Pulmonary artery endothelial cell (primary cell): ENCODE data around the gene OR13F1. TPM values are rescaled to one million over a fixed set of nuclear protein-coding genes. Genes with fewer than 3 reads are reported as not detected.
"Not testable (repeated sequence)": the region's sequence is repeated elsewhere in the genome, so short reads cannot be mapped to it uniquely, and the experiment has no call there.

Experiments
- DNase-seq: peaks from one replicate; pipeline ENCODE4 v3.0.0-alpha.2; 2011; ENCODE audit warnings: low read depth, low spot score
- total RNA-seq: library from RNA; depleted of rRNA; stranded (reverse); fragments of >200 nt; gene quantifications from 2 replicates; pipeline ENCODE4 v1.2.3, GENCODE V29; 2014

Gene OR13F1, protein sequence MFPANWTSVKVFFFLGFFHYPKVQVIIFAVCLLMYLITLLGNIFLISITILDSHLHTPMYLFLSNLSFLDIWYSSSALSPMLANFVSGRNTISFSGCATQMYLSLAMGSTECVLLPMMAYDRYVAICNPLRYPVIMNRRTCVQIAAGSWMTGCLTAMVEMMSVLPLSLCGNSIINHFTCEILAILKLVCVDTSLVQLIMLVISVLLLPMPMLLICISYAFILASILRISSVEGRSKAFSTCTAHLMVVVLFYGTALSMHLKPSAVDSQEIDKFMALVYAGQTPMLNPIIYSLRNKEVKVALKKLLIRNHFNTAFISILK
- not detected in 2 replicates for total RNA-seq

DNA sequence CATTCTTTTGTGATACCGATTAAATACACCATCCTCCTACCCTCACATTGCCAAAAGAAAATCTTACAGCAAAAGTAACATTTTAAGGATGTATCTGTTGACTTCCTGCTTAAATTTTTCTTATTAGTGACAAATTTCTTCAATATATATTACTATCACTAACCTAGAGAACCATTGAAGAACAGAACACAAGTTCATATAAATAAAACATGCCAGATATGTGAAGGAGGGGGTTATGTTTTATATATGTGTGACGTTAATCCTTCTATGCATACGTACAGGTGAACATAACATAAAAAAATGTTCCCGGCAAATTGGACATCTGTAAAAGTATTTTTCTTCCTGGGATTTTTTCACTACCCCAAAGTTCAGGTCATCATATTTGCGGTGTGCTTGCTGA, at the start of gene OR13F1:
OR13F1 (plus strand) TSS at position 301 of the 400 bp plus-strand sequence; CDS start at position 301, 0 bp downstream.
- DNase-seq, result no peak

DNA sequence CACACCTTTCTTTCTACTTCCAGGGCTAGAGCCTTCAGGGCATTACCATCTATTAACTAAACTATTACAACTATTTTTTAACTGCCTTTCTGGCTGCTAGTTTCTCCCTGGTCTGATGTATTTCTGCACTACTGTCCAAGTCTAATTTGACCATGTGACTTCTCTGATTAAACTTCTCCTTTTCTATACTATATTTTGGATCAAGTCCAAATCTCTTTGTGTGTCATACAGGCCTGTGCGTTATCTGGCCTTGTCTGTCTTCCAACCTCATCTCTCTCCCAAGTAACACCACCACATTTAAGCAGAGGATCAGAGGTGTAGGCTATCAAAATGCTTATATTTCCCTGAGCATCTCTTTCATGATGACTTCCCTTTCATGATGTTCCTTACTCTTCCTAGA, 47.2 kb upstream of the OR13F1 start:
- no peak for DNase-seq

DNA sequence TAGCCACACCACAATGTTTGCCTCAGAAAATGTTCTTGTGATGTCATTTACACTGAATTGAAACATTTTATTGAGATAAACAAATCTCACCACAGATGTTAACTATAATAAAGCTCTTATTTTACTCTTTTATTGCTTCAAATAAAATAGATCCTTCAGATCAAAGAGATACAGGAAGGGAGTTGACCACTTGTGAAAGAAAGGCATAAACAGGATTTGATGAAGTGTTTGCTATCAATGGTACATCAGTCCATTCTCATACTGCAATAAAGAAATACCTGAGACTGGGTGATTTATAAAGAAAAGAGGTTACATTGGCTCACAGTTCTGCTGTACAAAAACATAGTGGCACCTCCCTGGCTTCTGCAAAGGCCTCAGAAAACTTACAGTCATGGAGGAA, 40.2 kb upstream of the OR13F1 start:
- no peak for DNase-seq

DNA sequence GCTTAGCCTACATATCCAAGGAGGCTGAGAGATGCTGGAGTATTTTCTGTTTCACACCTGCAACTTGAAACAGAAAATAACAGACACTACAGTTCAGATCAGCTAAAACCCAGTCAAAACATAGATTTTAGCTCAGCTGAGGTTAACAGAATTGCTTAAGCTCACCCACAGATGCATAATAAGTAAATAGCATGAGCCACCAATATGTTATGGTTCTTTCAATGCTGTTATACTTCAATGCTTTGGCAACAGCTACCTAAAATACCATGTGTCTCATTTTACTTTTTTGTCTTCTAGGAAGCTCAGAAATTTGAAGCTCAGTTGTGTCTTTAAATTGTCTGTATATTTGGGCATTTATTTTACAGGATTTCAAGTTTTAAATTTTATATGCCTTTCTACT, 35.8 kb upstream of the OR13F1 start:
- no peak for DNase-seq

DNA sequence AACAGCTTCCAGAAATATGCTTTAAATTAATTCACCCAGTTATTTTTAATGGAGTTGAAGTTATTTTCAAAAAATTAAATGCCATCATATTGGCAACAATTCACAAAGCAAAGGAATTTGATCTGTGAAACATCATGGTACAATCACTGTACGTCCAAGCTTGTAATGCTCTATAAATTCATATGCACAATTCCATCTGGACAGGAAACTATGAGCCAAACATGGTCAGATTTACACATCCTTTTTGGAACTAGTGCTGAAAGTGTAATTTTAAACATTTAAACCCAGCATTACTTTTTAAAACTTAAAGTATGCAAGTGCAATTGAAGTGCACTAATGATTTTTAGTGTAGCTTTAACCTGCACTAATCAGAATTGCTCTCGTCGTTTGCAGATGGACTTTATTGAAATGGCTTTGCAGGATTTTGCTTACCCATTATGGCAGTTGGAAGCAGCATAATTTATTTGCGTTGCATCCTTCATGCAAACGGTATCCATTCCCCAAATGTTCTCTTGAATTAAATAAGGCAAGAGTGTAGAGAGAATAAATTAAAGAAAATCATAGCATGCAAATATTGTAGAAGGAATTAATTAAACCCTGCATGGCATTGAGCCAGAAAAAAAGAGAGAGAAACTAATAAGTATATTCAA, 21.0 kb upstream of the OR13F1 start:
- no peak for DNase-seq

DNA sequence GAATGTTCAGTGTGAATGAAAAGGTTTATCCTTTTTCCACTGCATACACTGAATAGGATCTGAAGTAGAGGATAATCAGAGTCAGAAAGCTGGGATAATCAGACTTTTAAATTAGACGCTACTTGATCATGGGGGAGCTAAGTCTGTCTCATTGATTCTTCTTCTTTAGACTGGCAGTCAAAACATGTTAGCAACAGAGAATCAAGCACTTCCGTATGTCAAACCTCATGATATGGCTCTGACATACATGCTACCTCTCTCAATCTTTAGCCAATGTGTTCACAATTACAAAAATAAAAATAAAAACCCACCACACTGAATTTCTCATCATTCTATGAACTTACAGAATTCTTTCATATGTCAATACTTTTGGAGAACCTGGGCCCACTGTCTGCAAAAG, 19.0 kb upstream of the OR13F1 start:
- DNase-seq, result no peak

DNA sequence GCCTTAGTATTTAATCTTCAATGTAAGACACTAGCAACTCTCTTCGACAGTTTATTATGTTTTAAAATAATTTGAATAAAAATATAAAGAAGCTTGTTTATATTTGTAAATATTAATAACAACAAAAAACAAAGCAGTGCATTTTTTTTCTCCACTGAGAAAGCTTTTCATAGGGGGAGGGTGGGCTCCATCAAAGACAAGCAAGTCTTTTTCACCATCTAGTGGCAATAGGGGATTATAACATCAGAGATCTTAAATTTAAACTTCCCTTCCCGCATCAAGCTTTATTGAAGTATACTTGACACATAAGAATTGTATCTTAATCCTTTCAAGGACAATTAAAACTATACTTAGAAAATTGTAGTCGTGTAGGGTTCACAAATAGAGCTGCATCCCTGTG, 9.3 kb upstream of the OR13F1 start:
- DNase-seq, result no peak

DNA sequence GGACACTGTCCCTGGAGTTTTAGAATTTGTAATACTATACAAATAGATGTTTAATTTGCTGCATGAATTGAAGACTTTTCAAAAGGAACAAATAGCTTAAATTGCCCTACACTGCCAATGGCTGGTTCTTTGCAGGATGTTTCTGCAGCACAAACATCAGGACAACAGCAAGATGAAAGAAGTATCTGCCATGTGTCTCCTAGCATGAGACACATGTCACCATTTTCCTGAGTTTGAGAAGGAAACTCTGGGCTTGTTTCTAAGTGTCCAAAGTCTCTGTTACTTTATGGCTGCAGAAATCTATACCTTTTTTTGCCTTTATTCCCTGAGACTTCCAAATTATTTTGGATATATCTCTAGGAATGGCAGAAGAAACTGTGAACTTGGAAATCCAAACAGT, 623 bp upstream of the OR13F1 start:
- no peak for DNase-seq

DNA sequence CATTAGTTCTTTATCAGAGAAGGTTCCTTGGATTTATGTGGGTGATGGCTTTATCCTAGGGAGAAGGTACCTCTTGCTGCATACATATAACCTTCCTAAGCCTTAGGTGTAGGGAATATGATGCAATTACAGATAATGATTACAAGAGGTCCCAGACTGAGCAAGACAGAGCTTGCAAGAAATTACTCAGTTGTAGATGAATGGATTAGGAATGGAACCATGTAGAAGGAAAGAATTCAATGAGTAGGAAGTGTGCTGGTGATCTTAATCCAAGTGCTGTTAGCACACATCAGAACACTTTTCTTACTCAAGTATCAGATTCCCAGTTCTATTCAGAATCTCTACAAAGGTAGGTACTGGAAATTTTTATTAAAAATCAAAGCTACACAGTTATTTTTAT, 2.5 kb downstream of the OR13F1 start:
- DNase-seq, result no peak

DNA sequence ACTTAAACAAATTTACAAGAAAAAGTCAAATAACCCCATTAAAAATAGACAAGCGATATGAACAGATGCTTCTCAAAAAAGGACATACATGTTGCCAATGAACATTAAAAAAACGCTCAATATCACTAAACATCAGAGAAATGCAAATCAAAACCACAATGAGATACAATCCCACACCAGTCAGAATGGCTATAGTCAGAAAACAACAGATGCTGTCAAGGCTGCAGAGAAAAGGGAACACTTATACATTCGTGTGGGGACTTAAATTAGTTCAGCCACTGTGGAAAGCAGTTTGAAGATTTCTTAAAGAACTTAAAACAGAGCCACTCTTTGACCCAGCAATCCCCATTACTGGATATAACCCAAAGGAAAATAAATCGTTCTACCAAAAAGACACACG, 10.8 kb downstream of the OR13F1 start:
- DNase-seq, result no peak

DNA sequence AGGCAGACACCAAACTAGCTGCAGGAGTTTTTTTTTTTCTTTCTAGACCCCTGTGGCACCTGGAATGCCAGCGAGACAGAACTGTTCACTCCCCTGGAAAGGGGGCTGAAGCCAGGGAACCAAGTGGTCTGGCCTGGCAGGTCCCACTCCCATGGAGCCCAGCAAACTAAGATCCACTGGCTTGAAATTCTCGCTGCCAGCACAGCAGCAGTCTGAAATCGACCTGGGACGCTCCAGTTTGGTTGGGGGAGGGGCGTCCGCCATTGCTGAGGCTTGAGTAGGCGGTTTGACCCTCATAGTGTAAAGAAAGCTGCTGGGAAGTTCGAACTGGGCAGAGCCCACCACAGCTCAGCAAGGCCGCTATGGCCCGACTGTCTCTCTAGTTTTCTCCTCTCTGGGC, 16.2 kb downstream of the OR13F1 start:
- not testable (repeated sequence) for DNase-seq

DNA sequence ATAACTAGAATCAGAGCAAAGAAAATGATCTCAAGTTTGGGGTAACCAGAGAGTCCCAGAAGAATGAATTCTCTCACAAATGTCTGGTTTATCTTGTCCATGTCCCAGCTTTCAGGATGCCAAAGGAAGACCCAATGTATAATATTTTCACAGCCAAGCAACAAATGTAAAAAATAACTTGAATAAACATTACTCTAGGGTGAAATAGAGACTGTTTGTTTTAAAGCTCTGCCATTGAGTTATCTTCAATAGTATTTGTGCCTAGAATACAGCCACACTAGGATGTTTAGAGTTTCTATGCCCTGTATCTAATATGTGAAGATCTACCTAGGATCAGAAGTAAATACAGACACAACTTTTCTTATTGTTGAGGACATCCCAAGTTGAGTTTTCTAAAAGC, 23.0 kb downstream of the OR13F1 start, which contains the start of gene OR13C4:
OR13C4 (minus strand) TSS at position 101 of the 400 bp plus-strand sequence; CDS start at position 101, 0 bp downstream.
- no peak for DNase-seq

DNA sequence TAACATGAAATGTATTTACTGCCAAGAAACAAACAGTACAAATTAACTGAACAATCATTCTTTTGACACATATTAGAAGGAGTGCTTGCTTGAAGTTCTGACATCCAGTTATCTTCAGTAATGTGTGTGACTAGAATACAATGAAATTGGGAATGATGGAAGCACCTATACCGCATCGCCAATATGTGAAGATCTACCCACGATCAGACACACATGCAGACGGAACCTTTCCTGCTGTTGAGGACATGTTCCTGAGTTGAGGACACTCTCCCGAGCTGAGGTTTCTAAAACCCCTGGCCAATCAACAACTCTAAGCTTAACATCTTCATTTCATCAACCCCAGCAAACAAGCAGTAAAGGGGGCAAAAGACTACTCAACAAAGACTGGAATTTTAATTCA, 32.7 kb downstream of the OR13F1 start, which contains the start of gene OR13C3:
OR13C3 (minus strand) TSS at position 101 of the 400 bp plus-strand sequence. CDS start 133 bp downstream, outside the sequence.
- DNase-seq, result no peak

DNA sequence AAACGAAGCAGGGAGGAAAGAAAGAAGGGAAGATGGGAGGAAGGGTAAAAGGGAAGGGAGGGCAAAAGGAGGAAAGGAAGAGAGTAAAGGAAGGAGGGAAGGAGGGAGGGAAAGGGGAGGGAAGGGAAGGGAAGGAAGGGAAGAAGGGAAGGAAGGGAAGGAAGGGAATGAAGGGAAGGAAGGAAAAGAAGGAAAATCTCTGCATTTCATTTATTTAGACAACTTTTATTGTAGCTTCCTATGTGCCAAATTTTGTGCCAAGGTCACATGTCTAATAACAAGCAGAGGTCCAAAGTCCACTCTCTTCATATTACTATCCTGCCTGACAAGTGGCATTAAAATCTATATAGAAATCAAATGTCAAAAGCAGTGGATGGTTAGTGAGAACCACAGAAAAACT, 35.2 kb downstream of the OR13F1 start:
- no peak for DNase-seq

DNA sequence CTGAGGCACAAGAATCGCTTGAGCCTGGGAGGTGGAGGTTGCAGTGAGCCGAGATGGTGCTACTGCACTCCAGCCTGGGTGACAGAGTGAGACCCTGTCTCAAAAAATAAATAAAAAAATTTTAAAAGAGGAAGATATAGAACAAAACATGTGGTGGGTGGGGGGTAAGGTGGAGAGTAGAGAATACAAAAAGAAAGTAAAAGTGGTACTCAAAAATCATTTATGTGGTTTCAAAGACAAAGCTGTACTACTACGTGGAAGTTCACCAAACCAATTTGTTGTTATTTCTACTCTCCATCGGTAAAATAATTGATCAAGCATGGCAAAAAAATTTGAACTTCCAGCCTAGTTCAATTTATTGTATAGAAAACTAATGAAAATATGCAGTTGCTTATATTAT, 40.6 kb downstream of the OR13F1 start:
- no peak for DNase-seq

DNA sequence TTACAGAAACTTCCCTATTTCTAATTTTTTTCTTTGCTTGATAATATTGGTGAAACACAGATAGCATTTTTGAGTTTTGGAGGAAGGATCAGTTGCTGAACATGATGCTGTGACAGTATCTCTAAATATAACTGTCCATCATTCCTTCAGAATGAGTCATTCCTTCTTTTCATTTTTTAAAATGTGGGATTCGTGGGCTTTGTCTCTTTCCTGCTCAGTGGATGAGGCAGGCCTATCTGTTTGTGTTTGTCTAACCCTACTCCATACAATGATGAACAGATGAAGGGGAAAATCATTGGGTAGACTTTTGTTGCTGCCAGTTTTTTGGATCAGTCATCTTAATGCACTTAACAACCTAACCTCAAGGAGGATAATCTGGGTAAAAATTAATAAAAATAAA, 49.2 kb downstream of the OR13F1 start:
- no peak for DNase-seq

Other genes with a start within 250 kb of the OR13F1 start
- gene OR13C4, start 22.9 kb downstream of the OR13F1 start, total RNA-seq, result not detected in 2 replicates
- not detected in 2 replicates for gene OR13C3, start 32.6 kb downstream of the OR13F1 start, total RNA-seq
- not detected in 2 replicates for gene OR13C8, start 64.9 kb downstream of the OR13F1 start, total RNA-seq
- not detected in 2 replicates for gene OR13C5, start 95.2 kb downstream of the OR13F1 start, total RNA-seq
- gene OR13C2, start 101.4 kb downstream of the OR13F1 start, total RNA-seq, result not detected in 2 replicates
- gene OR13C9, start 113.9 kb downstream of the OR13F1 start, total RNA-seq, result not detected in 2 replicates
- gene OR13D1, start 190.3 kb downstream of the OR13F1 start, total RNA-seq, result not detected in 2 replicates
- 49.9 and 54.5 TPM in 2 replicates for gene NIPSNAP3A, start 243.4 kb downstream of the OR13F1 start, total RNA-seq